LoVo (cell line): ENCODE data around the gene TMEM272.
"Not testable (repeated sequence)": the region's sequence is repeated elsewhere in the genome, so short reads cannot be mapped to it uniquely, and the experiment has no call there.

Source experiments
- DNase-seq: peaks from one replicate; pipeline ENCODE4 v3.0.0-alpha.2; 2016; ENCODE audit warnings: low spot score

The TMEM272 gene

GRCh38 chr13:51824712-51825111, 20.3 kb downstream of the TMEM272 start:
- DNase-seq: not testable (repeated sequence)

GRCh38 chr13:51823863-51824262, 21.1 kb downstream of the TMEM272 start:
- DNase-seq: no peak

GRCh38 chr13:51823359-51823758, 21.6 kb downstream of the TMEM272 start:
- no peak for DNase-seq

GRCh38 chr13:51822106-51822815, 22.7 kb downstream of the TMEM272 start:
- DNase-seq: no peak

GRCh38 chr13:51821606-51822005, 23.4 kb downstream of the TMEM272 start:
- DNase-seq: no peak

GRCh38 chr13:51820016-51820597, 24.9 kb downstream of the TMEM272 start:
- no peak for DNase-seq

- no peak for DNase-seq
Measured at GRCh38 chr13:51819544-51819943, 25.4 kb downstream of the TMEM272 start.

- no peak for DNase-seq
Measured at GRCh38 chr13:51818781-51819511, 26.0 kb downstream of the TMEM272 start.

- DNase-seq: no peak
Measured at GRCh38 chr13:51818276-51818675, 26.7 kb downstream of the TMEM272 start.

- DNase-seq: no peak
Measured at GRCh38 chr13:51817717-51818116, 27.3 kb downstream of the TMEM272 start.

- no peak for DNase-seq
Measured at GRCh38 chr13:51816604-51817249, 28.2 kb downstream of the TMEM272 start.

GRCh38 chr13:51815848-51816247, 29.1 kb downstream of the TMEM272 start:
- DNase-seq: no peak

GRCh38 chr13:51814825-51815650, 29.9 kb downstream of the TMEM272 start:
- DNase-seq: peak; percentile 70

GRCh38 chr13:51814071-51814470, 30.9 kb downstream of the TMEM272 start:
- DNase-seq: no peak

GRCh38 chr13:51811920-51812451, 33.0 kb downstream of the TMEM272 start:
- no peak for DNase-seq

GRCh38 chr13:51811046-51811445, 33.9 kb downstream of the TMEM272 start:
- DNase-seq: no peak

GRCh38 chr13:51808811-51809210, 36.2 kb downstream of the TMEM272 start:
- no peak for DNase-seq

GRCh38 chr13:51807041-51807440, 37.9 kb downstream of the TMEM272 start:
- no peak for DNase-seq

GRCh38 chr13:51806566-51806965, 38.4 kb downstream of the TMEM272 start:
- no peak for DNase-seq

- DNase-seq: no peak
Measured at GRCh38 chr13:51805925-51806324, 39.1 kb downstream of the TMEM272 start.

GRCh38 chr13:51805313-51805712, 39.7 kb downstream of the TMEM272 start:
- no peak for DNase-seq
